Loucy (cell line): ENCODE data around the gene ANKRD63.
A peak's percentile ranks its signal among the peaks of the same experiment; 100 is the strongest.

ENCODE experiments used
- CTCF ChIP-seq: fragments of 200-600 bp; sonication (generic); conservative IDR thresholded peaks from 2 replicates; pipeline ENCODE4 v1.5.1; 2014; ENCODE audit warnings: mild to moderate bottlenecking, antibody characterized with exemption, low read length
- EZH2phosphoT487 ChIP-seq: fragments of 200-600 bp; IDR thresholded peaks from 2 replicates; pipeline ENCODE4 v1.6.1; 2018; ENCODE audit warnings: antibody characterized with exemption, mild to moderate bottlenecking, moderate library complexity, borderline replicate concordance

- TF ChIP-seq CTCF = peak; percentile 100
- TF ChIP-seq EZH2phosphoT487 = no peak
These were observed 8.3 kb downstream of the ANKRD63 start for GRCh38 chr15:40274350-40275274.
